Stomach (tissue), 9 donors: ENCODE results near the gene VCL. TPM values are rescaled to one million over a fixed set of nuclear protein-coding genes. Genes with fewer than 3 reads are reported as not detected.
"Not testable (repeated sequence)": the region's sequence is repeated elsewhere in the genome, so short reads cannot be mapped to it uniquely, and the experiment has no call there.

Source experiments
- DNase-seq, 2 donors: peaks; one replicate each; pipeline versions ENCODE4 v3.0.0 to v3.0.0-alpha.2; 2013 to 2019
- H3K27ac ChIP-seq, 5 donors: fragments of 200-600 bp in 4 of 5; sonication (generic) in 4 of 5; one replicate each; pipeline ENCODE4 v1.5.1; 2013 to 2019; ENCODE audit warnings: mild to moderate bottlenecking in 1 of 5, moderate library complexity in 1 of 5
- H3K27me3 ChIP-seq, 3 donors: fragments of 200-600 bp; sonication (generic); one replicate each; pipeline ENCODE4 v1.5.1; 2017 to 2019; ENCODE audit warnings: mixed run types in 1 of 3
- H3K36me3 ChIP-seq, 4 donors: fragments of 200-600 bp; sonication (generic); 1 replicate in 3 of 4; 2 replicates in 1 of 4; pipeline ENCODE4 v1.5.1; 2016 to 2019
- H3K4me1 ChIP-seq, 4 donors: fragments of 200-600 bp; sonication (generic); one replicate each; pipeline ENCODE4 v1.5.1; 2016 to 2019
- H3K4me3 ChIP-seq, 4 donors: fragments of 200-600 bp; sonication (generic) in 3 of 4; one replicate each; pipeline ENCODE4 v1.5.1; 2016 to 2019; ENCODE audit warnings: mild to moderate bottlenecking in 1 of 4
- H3K9me3 ChIP-seq, 4 donors: fragments of 200-600 bp; sonication (generic); one replicate each; pipeline ENCODE4 v1.5.1; 2016 to 2019
- EP300 ChIP-seq: sonication (generic); formaldehyde crosslinking; IDR thresholded peaks from one replicate; pipeline ENCODE4 v1.6.1; 2017; ENCODE audit warnings: antibody characterized with exemption
- POLR2A ChIP-seq, 4 donors: fragments of 450-650 bp; IDR thresholded peaks; one replicate each; pipeline ENCODE4 v1.6.1; 2016; ENCODE audit warnings: antibody characterized with exemption in 4 of 4, control low read depth in 2 of 4, mild to moderate bottlenecking in 1 of 4, moderate library complexity in 1 of 4
- POLR2AphosphoS5 ChIP-seq, 3 donors: sonication (generic); formaldehyde crosslinking; IDR thresholded peaks; one replicate each; pipeline ENCODE4 v1.6.1; 2016; ENCODE audit warnings: antibody characterized with exemption in 3 of 3
- WGBS, 5 donors: extraction: QIAGEN DNeasy Blood & Tissue Kit in 3 of 5; methylation state at CpG; one replicate each; pipeline versions ENCODE4 v1.1.5 to v1.1.7; 2013 to 2018; 5-methylcytosine and 5-hydroxymethylcytosine counted together
- intact Hi-C: fragments of 100-400 bp; cut with DNase I; formaldehyde crosslinking; loops from one replicate; pipeline ENCODE4 v1.15.1; 2023; ENCODE audit warnings: low total_unique reads
- polyA plus RNA-seq, 3 donors: library from polyadenylated mRNA; stranded (reverse); fragments of 200-250 nt; gene quantifications; one replicate each; pipeline ENCODE4 v1.2.3, GENCODE V29; 2013
- total RNA-seq, 5 donors: library from RNA; depleted of rRNA; stranded (reverse); fragments of >200 nt; gene quantifications; one replicate each; pipeline versions ENCODE4 v1.1.0 to v1.2.3, GENCODE V29; 2014 to 2016
- TF ChIP-seq, protein P1 (sequence below), 7 experiments: fragments of 450-650 bp in 4 of 7; fragments of 200-600 bp in 3 of 7; sonication (generic) in 3 of 7; IDR thresholded peaks; one replicate each; pipeline ENCODE4 v1.5.1; 2016 to 2019; ENCODE audit warnings: antibody characterized with exemption in 7 of 7, control low read depth in 2 of 7, mild to moderate bottlenecking in 1 of 7
- donor health status: healthy with polysubstance abuse.
- donor health status: Bipolar disorder and iron deficiency.
- donor health status: healthy.

VCL gene
- total and polyA plus RNA-seq, 8 donors, result 11.2 to 211 (median 62.3) TPM

DNA sequence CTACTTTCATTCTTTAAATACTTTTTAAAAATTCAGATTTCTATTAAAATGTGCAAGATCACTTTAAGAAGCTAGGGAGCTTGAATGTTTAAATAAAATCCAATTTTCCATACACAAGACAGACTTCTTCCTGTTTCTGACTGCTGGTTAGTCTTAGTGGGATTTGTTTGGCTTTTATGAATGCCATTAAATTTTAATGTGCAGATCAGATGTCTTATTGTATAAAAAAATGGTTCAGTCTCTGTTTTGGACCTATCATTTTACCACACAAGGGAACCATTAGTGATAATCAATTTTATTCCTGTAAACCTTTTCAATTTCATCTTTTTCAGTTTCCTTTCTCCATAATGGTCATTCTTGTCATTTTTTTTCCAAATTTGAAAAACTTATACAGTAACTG is 63.2 kb downstream of the VCL start:
- H3K27me3 ChIP-seq, result no peaks in the 10 kb centered on the region
- intact Hi-C loops, result no loop called here
- H3K4me1 ChIP-seq, result peaks cover 21 to 51% (median 33%) of the 10 kb centered on the region in 4 donors
- TF ChIP-seq EP300 (no peak), POLR2A (IDR thresholded peaks at IDR 0.05) (no peak), POLR2AphosphoS5 (IDR thresholded peaks at IDR 0.05) (no peak)
- TF ChIP-seq, protein P1, sequence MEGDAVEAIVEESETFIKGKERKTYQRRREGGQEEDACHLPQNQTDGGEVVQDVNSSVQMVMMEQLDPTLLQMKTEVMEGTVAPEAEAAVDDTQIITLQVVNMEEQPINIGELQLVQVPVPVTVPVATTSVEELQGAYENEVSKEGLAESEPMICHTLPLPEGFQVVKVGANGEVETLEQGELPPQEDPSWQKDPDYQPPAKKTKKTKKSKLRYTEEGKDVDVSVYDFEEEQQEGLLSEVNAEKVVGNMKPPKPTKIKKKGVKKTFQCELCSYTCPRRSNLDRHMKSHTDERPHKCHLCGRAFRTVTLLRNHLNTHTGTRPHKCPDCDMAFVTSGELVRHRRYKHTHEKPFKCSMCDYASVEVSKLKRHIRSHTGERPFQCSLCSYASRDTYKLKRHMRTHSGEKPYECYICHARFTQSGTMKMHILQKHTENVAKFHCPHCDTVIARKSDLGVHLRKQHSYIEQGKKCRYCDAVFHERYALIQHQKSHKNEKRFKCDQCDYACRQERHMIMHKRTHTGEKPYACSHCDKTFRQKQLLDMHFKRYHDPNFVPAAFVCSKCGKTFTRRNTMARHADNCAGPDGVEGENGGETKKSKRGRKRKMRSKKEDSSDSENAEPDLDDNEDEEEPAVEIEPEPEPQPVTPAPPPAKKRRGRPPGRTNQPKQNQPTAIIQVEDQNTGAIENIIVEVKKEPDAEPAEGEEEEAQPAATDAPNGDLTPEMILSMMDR (IDR thresholded peaks at IDR 0.05), result no peak
- H3K4me3 ChIP-seq, result no peak overlapping the region
- H3K36me3 ChIP-seq, result peaks cover 2 to 29% (median 17%) of the 10 kb centered on the region in 4 donors
- no peaks in the 10 kb centered on the region for H3K9me3 ChIP-seq
- H3K27ac ChIP-seq, result peak overlapping the region in 1 of 5 donors; percentile 17
- peak in 1 of 2 donors; percentile 20 for DNase-seq

DNA sequence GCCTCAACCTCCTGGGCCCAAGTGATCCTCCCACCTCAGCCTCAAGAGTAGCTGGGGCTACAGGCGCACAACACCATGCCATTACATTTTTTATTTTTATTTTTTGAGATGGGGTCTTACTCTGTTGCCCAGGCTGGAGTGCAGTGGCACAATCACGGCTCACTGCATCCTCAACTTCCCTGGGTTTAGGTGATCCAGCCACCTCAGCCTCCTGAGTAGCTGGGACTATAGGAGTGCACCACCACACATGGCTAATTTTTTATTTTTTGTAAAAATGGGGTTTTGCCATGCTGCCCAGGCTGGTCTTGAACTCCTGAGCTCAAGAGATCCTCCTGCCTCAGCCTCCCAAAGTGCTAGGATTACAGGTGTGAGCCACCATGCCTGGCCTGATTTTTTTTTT is 64.1 kb downstream of the VCL start:
- 85 to 100% (median 100%) methylated on average over 2 of the region's 2 CpGs for WGBS, 5 donors

DNA sequence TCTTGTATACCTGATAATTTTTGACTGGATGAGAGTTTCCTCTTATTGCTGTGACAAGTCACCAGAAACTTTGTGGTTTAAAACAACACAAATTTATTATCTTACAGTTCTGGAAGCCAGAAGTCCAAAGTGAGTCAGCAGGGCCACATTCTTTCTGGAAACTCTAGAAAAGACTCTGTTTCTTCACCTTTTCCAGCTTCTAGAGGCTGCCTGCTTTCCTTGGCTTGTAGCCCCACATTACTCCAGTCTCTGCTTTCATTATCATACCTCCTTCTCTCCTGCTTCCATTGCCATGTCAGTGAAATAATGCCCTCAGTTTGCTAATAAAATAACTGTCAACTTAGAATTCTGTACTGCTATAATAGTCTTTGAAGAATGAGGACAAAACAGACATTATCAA is 65.3 kb downstream of the VCL start:
- no peak for DNase-seq
- Histone ChIP-seq H3K36me3 (peaks cover 2 to 29% (median 17%) of the 10 kb centered on the region in 4 donors), H3K27ac (no peak overlapping the region), H3K4me3 (no peak overlapping the region), H3K27me3 (no peaks in the 10 kb centered on the region), H3K4me1 (peaks cover 8 to 46% (median 21%) of the 10 kb centered on the region in 4 donors), H3K9me3 (no peaks in the 10 kb centered on the region)
- TF ChIP-seq, protein P1 (IDR thresholded peaks at IDR 0.05), result no peak
- no peak for TF ChIP-seq EP300
- no peak for TF ChIP-seq POLR2AphosphoS5 (IDR thresholded peaks at IDR 0.05)
- no peak for TF ChIP-seq POLR2A (IDR thresholded peaks at IDR 0.05)
- intact Hi-C loops, result no loop called here

More for the DNA sequence above, 64.1 kb downstream of the VCL start:
- H3K4me1 ChIP-seq, result peaks cover 14 to 46% (median 26%) of the 10 kb centered on the region in 4 donors
- H3K27me3 ChIP-seq, H3K27ac ChIP-seq, H3K4me3 ChIP-seq, H3K9me3 ChIP-seq, DNase-seq, intact Hi-C loops: not testable (repeated sequence)
- peaks cover 2 to 29% (median 17%) of the 10 kb centered on the region in 4 donors for H3K36me3 ChIP-seq

DNA sequence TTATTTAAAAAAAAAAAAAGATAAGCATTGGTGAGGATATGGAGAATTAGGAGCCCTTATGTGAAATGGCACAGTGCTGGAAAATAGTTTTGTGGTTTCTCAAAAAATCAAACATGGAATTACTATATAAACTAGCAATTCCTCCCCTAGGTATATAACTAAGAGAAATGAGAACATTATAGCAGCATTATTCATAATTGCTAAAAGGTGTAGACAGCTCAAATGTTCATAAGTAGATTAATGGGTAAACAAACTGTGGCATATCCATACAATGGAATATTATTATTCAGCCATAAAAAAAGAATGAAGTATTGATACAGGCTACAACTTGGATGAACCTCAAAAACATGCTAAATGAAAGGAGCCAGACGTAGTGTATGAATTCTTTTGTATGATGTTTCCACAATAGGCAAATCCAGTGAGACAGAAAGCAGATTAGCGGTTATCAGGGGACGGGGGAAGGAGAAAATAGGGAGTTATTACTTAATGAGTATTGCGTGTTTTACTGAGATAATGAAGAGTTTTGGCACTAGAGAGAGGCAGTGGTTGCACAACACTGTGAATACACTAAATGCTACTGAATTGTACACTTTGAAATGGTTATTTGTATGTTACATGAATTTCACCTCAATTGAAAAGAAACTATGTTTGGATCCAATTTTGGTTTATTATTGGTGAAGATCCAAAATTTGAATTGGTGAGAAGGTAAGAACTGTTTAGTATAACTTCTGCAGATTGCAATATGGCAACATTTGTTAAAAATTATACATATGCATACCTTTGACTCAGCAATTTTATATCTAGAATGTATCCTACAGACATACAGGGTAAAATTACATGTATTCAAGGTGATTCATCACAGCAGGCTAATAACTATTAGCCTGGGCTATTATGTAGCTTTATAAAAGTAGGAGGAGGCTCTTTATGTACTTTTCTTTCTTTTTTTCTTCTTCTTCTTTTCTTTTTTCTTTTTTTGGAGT is 69.7 kb downstream of the VCL start:
- TF ChIP-seq POLR2A (IDR thresholded peaks at IDR 0.05), result no peak
- no peak for TF ChIP-seq EP300
- WGBS, 5 donors, result 42 to 60% (median 50%) methylated on average over 4 of the region's 4 CpGs
- Histone ChIP-seq H3K27me3 (no peaks in the 10 kb centered on the region), H3K27ac (no peak overlapping the region), H3K36me3 (peaks cover 2 to 41% (median 23%) of the 10 kb centered on the region in 4 donors), H3K4me3 (no peak overlapping the region), H3K9me3 (no peaks in the 10 kb centered on the region), H3K4me1 (peaks cover 0 to 50% (median 18%) of the 10 kb centered on the region in 4 donors)
- DNase-seq, result peak in 1 of 2 donors; percentile 19
- intact Hi-C loops, result no loop called here

DNA sequence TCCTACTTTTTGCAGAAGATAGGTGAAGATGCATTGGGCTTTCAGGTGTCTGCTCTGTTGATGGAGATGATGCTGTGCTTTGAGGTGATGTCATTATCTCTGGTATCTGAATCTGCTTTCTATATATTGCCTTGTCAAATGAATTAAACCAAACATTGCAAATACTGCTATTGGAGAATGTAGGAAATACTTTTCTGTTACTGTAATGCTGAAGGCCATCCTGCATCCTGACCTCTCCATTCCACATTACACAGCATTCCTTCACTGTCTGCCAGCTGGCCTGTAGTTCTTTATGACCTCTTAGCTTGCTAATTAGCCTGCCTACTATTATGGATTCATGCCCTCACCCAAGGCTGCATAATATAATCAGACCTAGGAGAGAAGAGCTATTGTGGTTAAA is 73.2 kb downstream of the VCL start:
- no peak overlapping the region for H3K4me3 ChIP-seq
- H3K27me3 ChIP-seq, result no peaks in the 10 kb centered on the region
- H3K27ac ChIP-seq, result no peak overlapping the region
- H3K36me3 ChIP-seq, result peaks cover 16 to 47% (median 40%) of the 10 kb centered on the region in 4 donors
- DNase-seq, result peak in 1 of 2 donors; percentile 61
- intact Hi-C loops, result no loop called here
- no peaks in the 10 kb centered on the region for H3K9me3 ChIP-seq
- peaks cover 0 to 62% (median 18%) of the 10 kb centered on the region in 4 donors for H3K4me1 ChIP-seq
- no peak for TF ChIP-seq EP300
- peak in 1 of 3 donors; percentile 4 for TF ChIP-seq POLR2AphosphoS5 (IDR thresholded peaks at IDR 0.05)
